Right atrium auricular region (tissue), 2 donors: ENCODE data around the gene RPS6KL1. TPM values are rescaled to one million over a fixed set of nuclear protein-coding genes. Genes with fewer than 3 reads are reported as not detected.

Experiments used
- DNase-seq: peaks from one replicate; pipeline ENCODE4 v3.0.0-alpha.2; 2019; ENCODE audit warnings: low spot score
- H3K27ac ChIP-seq, 2 donors: fragments of 200-600 bp; sonication (generic); 1 replicate in 1 of 2; 2 replicates in 1 of 2; pipeline ENCODE4 v1.5.1; 2016 to 2019
- H3K27me3 ChIP-seq, 2 donors: fragments of 200-600 bp; sonication (generic); one replicate each; pipeline versions ENCODE4 v1.5.1 to v1.6.0; 2017 to 2019
- H3K36me3 ChIP-seq: fragments of 200-600 bp; sonication (generic); one replicate; pipeline ENCODE4 v1.5.1; 2016
- H3K4me1 ChIP-seq, 2 donors: fragments of 200-600 bp; sonication (generic); one replicate each; pipeline versions ENCODE4 v1.5.1 to v1.6.0; 2017 to 2019
- H3K4me3 ChIP-seq, 2 donors: fragments of 200-600 bp; sonication (generic); 1 replicate in 1 of 2; 2 replicates in 1 of 2; pipeline ENCODE4 v1.5.1; 2017 to 2019; ENCODE audit warnings: mild to moderate bottlenecking in 1 of 2, moderate library complexity in 1 of 2
- H3K9me3 ChIP-seq, 2 donors: fragments of 200-600 bp; sonication (generic); one replicate each; pipeline ENCODE4 v1.5.1; 2019
- total RNA-seq, 2 donors: library from RNA; depleted of rRNA; stranded (reverse); fragments of >200 nt; gene quantifications; one replicate each; pipeline ENCODE4 v1.1.0, GENCODE V29; 2016
- TF ChIP-seq, protein P1 (sequence below), 2 donors: fragments of 200-600 bp; sonication (generic); IDR thresholded peaks; one replicate each; pipeline ENCODE4 v1.5.1; 2019; ENCODE audit warnings: antibody characterized with exemption in 2 of 2

The RPS6KL1 gene
- total RNA-seq, 2 donors from 2014 or later: 7.6 to 10.3 TPM

DNA sequence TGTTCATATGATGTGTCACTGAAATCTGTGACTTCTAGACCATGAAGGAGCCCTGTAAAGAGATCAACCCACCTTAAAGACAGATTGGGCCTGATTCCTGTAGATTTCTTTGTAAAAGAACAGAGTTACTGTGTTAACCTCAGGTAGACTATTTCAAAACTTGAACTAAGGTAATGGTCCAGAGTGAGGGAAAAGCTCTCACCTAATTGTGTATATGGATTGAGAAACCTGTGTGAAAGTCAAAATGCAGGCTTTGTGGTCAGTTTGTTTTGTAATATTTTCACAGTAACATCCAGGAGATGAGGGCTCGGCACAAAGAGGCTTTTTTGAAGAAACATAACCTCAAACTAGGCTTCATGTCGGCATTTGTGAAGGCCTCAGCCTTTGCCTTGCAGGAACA, 25.0 kb downstream of the RPS6KL1 start:
- Histone ChIP-seq H3K36me3 (peaks cover 100% of the 10 kb centered on the region), H3K27ac (peak overlapping the region; percentile 40 to 49), H3K4me1 (peaks cover 0 to 23% of the 10 kb centered on the region in 2 donors), H3K9me3 (no peaks in the 10 kb centered on the region), H3K27me3 (no peaks in the 10 kb centered on the region), H3K4me3 (no peak overlapping the region)
- DNase-seq: no peak
- TF ChIP-seq, protein P1, sequence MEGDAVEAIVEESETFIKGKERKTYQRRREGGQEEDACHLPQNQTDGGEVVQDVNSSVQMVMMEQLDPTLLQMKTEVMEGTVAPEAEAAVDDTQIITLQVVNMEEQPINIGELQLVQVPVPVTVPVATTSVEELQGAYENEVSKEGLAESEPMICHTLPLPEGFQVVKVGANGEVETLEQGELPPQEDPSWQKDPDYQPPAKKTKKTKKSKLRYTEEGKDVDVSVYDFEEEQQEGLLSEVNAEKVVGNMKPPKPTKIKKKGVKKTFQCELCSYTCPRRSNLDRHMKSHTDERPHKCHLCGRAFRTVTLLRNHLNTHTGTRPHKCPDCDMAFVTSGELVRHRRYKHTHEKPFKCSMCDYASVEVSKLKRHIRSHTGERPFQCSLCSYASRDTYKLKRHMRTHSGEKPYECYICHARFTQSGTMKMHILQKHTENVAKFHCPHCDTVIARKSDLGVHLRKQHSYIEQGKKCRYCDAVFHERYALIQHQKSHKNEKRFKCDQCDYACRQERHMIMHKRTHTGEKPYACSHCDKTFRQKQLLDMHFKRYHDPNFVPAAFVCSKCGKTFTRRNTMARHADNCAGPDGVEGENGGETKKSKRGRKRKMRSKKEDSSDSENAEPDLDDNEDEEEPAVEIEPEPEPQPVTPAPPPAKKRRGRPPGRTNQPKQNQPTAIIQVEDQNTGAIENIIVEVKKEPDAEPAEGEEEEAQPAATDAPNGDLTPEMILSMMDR (IDR thresholded peaks at IDR 0.05): no peak

- Histone ChIP-seq H3K36me3 (peaks cover 100% of the 10 kb centered on the region), H3K9me3 (no peaks in the 10 kb centered on the region), H3K27me3 (no peaks in the 10 kb centered on the region), H3K27ac (peak overlapping the region; percentile 40 to 49), H3K4me3 (no peak overlapping the region), H3K4me1 (peaks cover 0 to 23% of the 10 kb centered on the region in 2 donors)
- TF ChIP-seq, protein P1 (IDR thresholded peaks at IDR 0.05): no peak
- DNase-seq: no peak
Measured at GRCh38 chr14:74897642-74898041, 25.4 kb downstream of the RPS6KL1 start.

DNA sequence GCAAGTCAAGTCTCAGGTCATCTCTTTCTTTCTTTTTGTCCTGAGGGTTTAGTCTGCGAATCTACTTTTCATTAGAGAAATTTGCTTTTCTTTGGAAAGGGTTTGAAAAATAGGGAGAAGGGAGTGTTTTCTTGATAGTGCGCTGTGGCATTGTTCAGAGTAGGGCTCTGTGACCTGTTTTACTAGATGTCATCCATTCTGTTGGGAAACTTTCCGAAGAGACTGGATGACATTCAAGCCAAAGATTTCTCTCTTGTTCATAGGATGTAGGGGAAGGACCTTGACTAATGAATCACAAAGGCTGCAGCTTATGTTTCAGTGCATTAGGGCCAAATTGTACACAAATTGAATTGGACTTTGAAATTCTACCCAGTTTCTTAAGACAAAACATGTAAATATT, 26.7 kb downstream of the RPS6KL1 start:
- Histone ChIP-seq H3K27me3 (no peaks in the 10 kb centered on the region), H3K4me3 (no peak overlapping the region), H3K9me3 (no peaks in the 10 kb centered on the region), H3K4me1 (peaks cover 0 to 23% of the 10 kb centered on the region in 2 donors), H3K27ac (no peak overlapping the region), H3K36me3 (peaks cover 100% of the 10 kb centered on the region)
- no peak for DNase-seq
- TF ChIP-seq, protein P1 (IDR thresholded peaks at IDR 0.05): no peak

DNA sequence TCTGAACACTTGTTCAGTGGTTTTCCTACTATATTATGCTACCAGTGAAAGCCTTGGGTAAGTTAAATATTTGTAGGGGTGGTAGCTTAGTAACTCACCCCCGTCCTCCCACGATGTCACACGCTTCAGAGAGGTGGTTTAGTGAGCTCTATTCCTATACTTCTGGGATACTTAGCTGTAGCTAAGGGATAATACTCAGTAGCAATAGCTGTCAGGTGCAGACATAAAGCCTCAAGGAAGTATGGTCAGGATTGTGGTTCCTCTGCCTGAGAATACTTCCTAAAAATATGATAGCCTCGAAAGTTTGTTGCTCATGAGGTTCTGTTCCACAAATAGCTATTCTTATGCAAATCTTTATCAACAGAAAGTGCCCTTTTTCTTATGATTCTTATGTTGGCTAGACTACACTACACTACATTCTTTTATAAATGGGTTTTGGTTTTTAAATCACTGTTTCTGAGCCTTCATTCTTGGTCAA, 29.4 kb downstream of the RPS6KL1 start:
- peaks cover 94% of the 10 kb centered on the region for H3K36me3 ChIP-seq

DNA sequence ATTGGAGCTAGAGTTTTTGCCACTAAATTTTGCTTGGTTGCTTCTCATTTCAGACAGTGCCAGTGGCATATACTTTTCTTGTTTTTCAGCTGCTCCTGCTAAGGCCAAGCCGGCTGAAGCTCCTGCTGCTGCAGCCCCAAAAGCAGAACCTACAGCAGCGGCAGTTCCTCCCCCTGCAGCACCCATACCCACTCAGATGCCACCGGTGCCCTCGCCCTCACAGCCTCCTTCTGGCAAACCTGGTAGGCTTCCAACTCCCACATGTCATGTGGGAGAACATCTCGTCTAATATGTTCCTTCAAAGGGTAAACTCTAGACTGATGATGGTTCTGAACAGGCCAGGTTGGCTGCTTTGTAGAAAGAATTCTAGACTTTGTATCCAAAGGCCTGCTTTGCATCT, 30.3 kb downstream of the RPS6KL1 start:
- Histone ChIP-seq H3K27me3 (no peaks in the 10 kb centered on the region), H3K4me1 (peaks cover 0 to 23% of the 10 kb centered on the region in 2 donors), H3K9me3 (no peaks in the 10 kb centered on the region), H3K36me3 (peaks cover 85% of the 10 kb centered on the region), H3K4me3 (no peak overlapping the region), H3K27ac (no peak overlapping the region)
- TF ChIP-seq, protein P1 (IDR thresholded peaks at IDR 0.05): no peak
- no peak for DNase-seq

More for the DNA sequence above, 29.4 kb downstream of the RPS6KL1 start:
- DNase-seq: no peak
- Histone ChIP-seq H3K4me3 (no peak overlapping the region), H3K27me3 (no peaks in the 10 kb centered on the region), H3K9me3 (no peaks in the 10 kb centered on the region), H3K4me1 (peaks cover 0 to 22% of the 10 kb centered on the region in 2 donors), H3K27ac (no peak overlapping the region)
- TF ChIP-seq, protein P1 (IDR thresholded peaks at IDR 0.05): no peak

DNA sequence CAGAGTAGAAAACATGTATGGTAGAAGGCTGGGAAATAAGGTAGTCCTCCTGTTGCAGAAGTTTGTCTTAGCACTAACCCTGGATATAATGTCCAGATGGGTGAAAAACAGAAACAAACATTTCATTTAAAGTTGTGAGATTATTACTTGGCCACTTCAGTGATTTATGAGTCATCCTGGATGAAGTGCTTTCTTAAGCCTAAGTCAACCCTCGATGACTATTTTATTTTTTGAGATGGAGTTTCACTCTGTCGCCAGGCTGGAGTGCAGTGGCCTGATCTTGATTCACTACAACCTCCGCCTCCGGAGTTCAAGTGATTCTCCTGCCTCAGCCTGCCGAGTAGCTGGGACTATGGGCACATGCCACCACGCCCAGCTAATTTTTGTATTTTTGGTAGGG, 31.2 kb downstream of the RPS6KL1 start:
- H3K4me1 ChIP-seq: peaks cover 0 to 22% of the 10 kb centered on the region in 2 donors
- H3K4me3 ChIP-seq: no peak overlapping the region
- H3K27me3 ChIP-seq: no peaks in the 10 kb centered on the region
- DNase-seq: no peak
- H3K9me3 ChIP-seq: no peaks in the 10 kb centered on the region
- H3K36me3 ChIP-seq: peaks cover 76% of the 10 kb centered on the region
- TF ChIP-seq, protein P1 (IDR thresholded peaks at IDR 0.05): no peak
- H3K27ac ChIP-seq: no peak overlapping the region
